HG03097 (cell line): ENCODE data around the gene PRDM16.

Experiments used
- ATAC-seq: cut with Tn5 transposase; IDR thresholded peaks from one replicate; pipeline ENCODE4 v1.9.1; 2021; ENCODE audit not compliant: unreplicated experiment, low FRiP score

PRDM16 gene

GRCh38 chr1:3345792-3346191, 276.8 kb downstream of the PRDM16 start:
- no peak for ATAC-seq

GRCh38 chr1:3346478-3346877, 277.5 kb downstream of the PRDM16 start:
- ATAC-seq: no peak

GRCh38 chr1:3347257-3348020, 278.4 kb downstream of the PRDM16 start:
- no peak for ATAC-seq

GRCh38 chr1:3348196-3348865, 279.3 kb downstream of the PRDM16 start:
- ATAC-seq: no peak

GRCh38 chr1:3349161-3349967, 280.4 kb downstream of the PRDM16 start:
- no peak for ATAC-seq

GRCh38 chr1:3349968-3350299, 280.9 kb downstream of the PRDM16 start:
- ATAC-seq: no peak

GRCh38 chr1:3350506-3351261, 281.7 kb downstream of the PRDM16 start:
- ATAC-seq: no peak

GRCh38 chr1:3351449-3352298, 282.7 kb downstream of the PRDM16 start:
- ATAC-seq: no peak

- ATAC-seq: no peak
These were observed 283.4 kb downstream of the PRDM16 start for GRCh38 chr1:3352299-3352951.

- ATAC-seq: no peak
These were observed 283.9 kb downstream of the PRDM16 start for GRCh38 chr1:3352952-3353331.

- ATAC-seq: no peak
These were observed 284.9 kb downstream of the PRDM16 start for GRCh38 chr1:3353876-3354275.

- no peak for ATAC-seq
These were observed 286.1 kb downstream of the PRDM16 start for GRCh38 chr1:3355089-3355488.

- ATAC-seq: no peak
These were observed 287.2 kb downstream of the PRDM16 start for GRCh38 chr1:3355894-3356826.

GRCh38 chr1:3356827-3357460, 287.9 kb downstream of the PRDM16 start:
- ATAC-seq: no peak

- ATAC-seq: no peak
These were observed 288.7 kb downstream of the PRDM16 start for GRCh38 chr1:3357526-3358297.

GRCh38 chr1:3359351-3359750, 290.3 kb downstream of the PRDM16 start:
- ATAC-seq: no peak

GRCh38 chr1:3359756-3360440, 290.9 kb downstream of the PRDM16 start:
- ATAC-seq: no peak
